Measurements from ENCODE around the gene ZNF35. TPM values are rescaled to one million over a fixed set of nuclear protein-coding genes. Genes with fewer than 3 reads are reported as not detected.

ZNF35 gene
- total and polyA plus RNA-seq, 4 donors, result 3.6 to 12.8 (median 6.2) TPM

Other genes starting within 250 kb of the ZNF35 start
- 10 to 100 TPM; 18.6 to 26.4 TPM for gene ZNF445, start 171.1 kb upstream of the ZNF35 start, total RNA-seq
- gene ZNF445, start 171.1 kb upstream of the ZNF35 start, polyA plus RNA-seq, result 1 to 10 TPM; 4.1 to 6.5 TPM
- gene ZKSCAN7, start 93.5 kb upstream of the ZNF35 start, total RNA-seq, result 1 to 10 TPM; 3.5 to 6.2 TPM
- 1 to 10 TPM in 1 of 2 donors, under 1 TPM in 1; 0.50 to 2.1 TPM for gene ZKSCAN7, start 93.5 kb upstream of the ZNF35 start, polyA plus RNA-seq
- 10 to 100 TPM in 1 of 2 donors, 1 to 10 TPM in 1; 8.1 to 11.5 TPM for gene ZNF660, start 63.8 kb upstream of the ZNF35 start, total RNA-seq
- 1 to 10 TPM; 1.1 to 1.8 TPM for gene ZNF660, start 63.8 kb upstream of the ZNF35 start, polyA plus RNA-seq
- 10 to 100 TPM; 15.2 to 20.3 TPM for gene ZNF197, start 23.7 kb upstream of the ZNF35 start, total RNA-seq
- 1 to 10 TPM; 6.9 to 8.0 TPM for gene ZNF197, start 23.7 kb upstream of the ZNF35 start, polyA plus RNA-seq
- gene ZNF502, start 63.9 kb downstream of the ZNF35 start, total RNA-seq, result 1 to 10 TPM; 5.1 to 5.9 TPM
- 1 to 10 TPM; 2.5 to 5.4 TPM for gene ZNF502, start 63.9 kb downstream of the ZNF35 start, polyA plus RNA-seq
- gene ZNF501, start 80.9 kb downstream of the ZNF35 start, total RNA-seq, result 1 to 10 TPM; 4.6 to 7.3 TPM
- gene ZNF501, start 80.9 kb downstream of the ZNF35 start, polyA plus RNA-seq, result 1 to 10 TPM; 3.5 to 7.4 TPM
- gene KIAA1143, start 112.9 kb downstream of the ZNF35 start, total RNA-seq, result 10 to 100 TPM; 21.3 to 33.0 TPM
- gene KIAA1143, start 112.9 kb downstream of the ZNF35 start, polyA plus RNA-seq, result 10 to 100 TPM; 10.3 to 12.5 TPM
- under 1 TPM; 0.49 to 0.93 TPM for gene KIF15, start 113.1 kb downstream of the ZNF35 start, total RNA-seq
- gene KIF15, start 113.1 kb downstream of the ZNF35 start, polyA plus RNA-seq, result 1 to 10 TPM in 1 of 2 donors, under 1 TPM in 1; 0.92 to 2.1 TPM
- gene TMEM42, start 213.2 kb downstream of the ZNF35 start, total RNA-seq, result 10 to 100 TPM in 1 of 2 donors, 1 to 10 TPM in 1; 7.9 to 10.6 TPM
- 10 to 100 TPM; 14.1 to 19.1 TPM for gene TMEM42, start 213.2 kb downstream of the ZNF35 start, polyA plus RNA-seq
- not detected for gene TGM4, start 225.9 kb downstream of the ZNF35 start, total RNA-seq
- gene TGM4, start 225.9 kb downstream of the ZNF35 start, polyA plus RNA-seq, result not detected

Measured in aorta (tissue), 4 donors.